Keratinocyte (primary cell): ENCODE data around the gene RNLS. TPM values are rescaled to one million over a fixed set of nuclear protein-coding genes. Genes with fewer than 3 reads are reported as not detected.

Experiments used
- DNase-seq: peaks from one replicate; pipeline ENCODE4 v3.0.0-alpha.2; 2011; ENCODE audit warnings: low read depth, missing footprints, low spot score
- FAIRE-seq: peaks from 2 replicates; lab custom pipeline; 2011; peaks lifted over from hg19 to GRCh38; lab: Jason Lieb, UNC
- H2AFZ ChIP-seq: 2 replicates; pipeline ENCODE4 v1.6.0; 2012; ENCODE audit warnings: low read length, control low read depth, inconsistent platforms; ENCODE audit not compliant: control insufficient read depth
- H3K27ac ChIP-seq: 2 replicates; pipeline ENCODE4 v1.5.1; 2011; ENCODE audit warnings: low read length; ENCODE audit not compliant: control insufficient read depth, insufficient read depth
- H3K27me3 ChIP-seq: 3 replicates; pipeline ENCODE4 v1.6.0; 2011; ENCODE audit warnings: low read length; ENCODE audit not compliant: control insufficient read depth, insufficient read depth; ENCODE audit errors: extremely low read depth
- H3K36me3 ChIP-seq, 2 experiments: 2 replicates in 1 of 2; 3 replicates in 1 of 2; pipeline ENCODE4 v1.5.1; 2011; ENCODE audit warnings: low read length in 2 of 2, mild to moderate bottlenecking in 1 of 2; ENCODE audit not compliant: control insufficient read depth in 2 of 2, insufficient read depth in 2 of 2; ENCODE audit errors: extremely low read depth in 1 of 2
- H3K4me1 ChIP-seq: 3 replicates; pipeline ENCODE4 v1.5.1; 2011; ENCODE audit warnings: low read length; ENCODE audit not compliant: control insufficient read depth, insufficient read depth; ENCODE audit errors: extremely low read depth
- H3K4me2 ChIP-seq: 3 replicates; pipeline ENCODE4 v1.6.0; 2011; ENCODE audit warnings: low read depth, low read length; ENCODE audit not compliant: control insufficient read depth, insufficient read depth; ENCODE audit errors: extremely low read depth
- H3K4me3 ChIP-seq, 3 experiments: fragments of 200-600 bp in 1 of 3; sonication (generic) in 1 of 3; 2 replicates in 2 of 3; 3 replicates in 1 of 3; pipeline ENCODE4 v1.5.1; 2011 to 2016; ENCODE audit warnings: low read length in 3 of 3, mild to moderate bottlenecking in 3 of 3, control low read depth in 2 of 3, inconsistent platforms in 1 of 3, low read depth in 1 of 3, mixed read lengths in 1 of 3, mixed run types in 1 of 3, moderate library complexity in 1 of 3; ENCODE audit not compliant: control insufficient read depth in 2 of 3, insufficient read depth in 2 of 3; ENCODE audit errors: extremely low read depth in 1 of 3
- H3K79me2 ChIP-seq: 2 replicates; pipeline ENCODE4 v1.6.0; 2012; ENCODE audit warnings: low read length; ENCODE audit not compliant: control insufficient read depth, insufficient read depth
- H3K9ac ChIP-seq: 3 replicates; pipeline ENCODE4 v1.6.0; 2011; ENCODE audit warnings: low read length; ENCODE audit not compliant: control insufficient read depth, insufficient read depth; ENCODE audit errors: extremely low read depth
- H3K9me1 ChIP-seq: 3 replicates; pipeline ENCODE4 v1.6.0; 2011; ENCODE audit warnings: low read length; ENCODE audit not compliant: control insufficient read depth, insufficient read depth; ENCODE audit errors: extremely low read depth
- H3K9me3 ChIP-seq: 2 replicates; pipeline ENCODE4 v1.5.1; 2012; ENCODE audit warnings: low read depth, low read length; ENCODE audit not compliant: control insufficient read depth
- H4K20me1 ChIP-seq: 3 replicates; pipeline ENCODE4 v1.6.0; 2011; ENCODE audit warnings: low read length; ENCODE audit not compliant: control insufficient read depth, insufficient read depth; ENCODE audit errors: extremely low read depth
- CTCF ChIP-seq, 3 experiments: IDR thresholded peaks in 1 of 3; conservative IDR thresholded peaks in 1 of 3; optimal IDR thresholded peaks in 1 of 3; 2 replicates in 2 of 3; 3 replicates in 1 of 3; pipeline versions ENCODE3 to v1.5.1; 2011; ENCODE audit warnings: low read length in 3 of 3, mild to moderate bottlenecking in 3 of 3, moderate library complexity in 2 of 3, control low read depth in 1 of 3, inconsistent platforms in 1 of 3; ENCODE audit not compliant: insufficient read depth in 2 of 3; ENCODE audit errors: extremely low read depth in 1 of 3
- EZH2 ChIP-seq: IDR thresholded peaks from one replicate; pipeline ENCODE4 v1.6.1; 2012; ENCODE audit warnings: inconsistent platforms, mild to moderate bottlenecking, low read length, moderate library complexity
- dilution Hi-C: fragments of 300-500 bp; cut with MboI; formaldehyde crosslinking; loops from one replicate; pipeline ENCODE4 v1.7.0; 2020; ENCODE audit warnings: low sequenced_read_pairs; ENCODE audit not compliant: extremely low pct_ligation_motif_present
- polyA plus RNA-seq, 5 experiments: library from polyadenylated mRNA; depleted of rRNA in 3 of 5; stranded (reverse) in 3 of 5; stranded (forward) in 1 of 5; unstranded in 1 of 5; fragments of >200 nt; gene quantifications; 1 replicate in 1 of 5; 2 replicates in 3 of 5; 3 replicates in 1 of 5; pipeline versions ENCODE4 v1.2.1 to v1.2.3, GENCODE V29; 2011 to 2012; ENCODE audit warnings: missing spikeins in 2 of 5, low read depth in 1 of 5, low replicate concordance in 1 of 5

Gene RNLS
- polyA plus RNA-seq, 1 donor (not counting 4 experiments of a cell fraction or from before 2014, with no cell fraction given) = 6.8 TPM

DNA sequence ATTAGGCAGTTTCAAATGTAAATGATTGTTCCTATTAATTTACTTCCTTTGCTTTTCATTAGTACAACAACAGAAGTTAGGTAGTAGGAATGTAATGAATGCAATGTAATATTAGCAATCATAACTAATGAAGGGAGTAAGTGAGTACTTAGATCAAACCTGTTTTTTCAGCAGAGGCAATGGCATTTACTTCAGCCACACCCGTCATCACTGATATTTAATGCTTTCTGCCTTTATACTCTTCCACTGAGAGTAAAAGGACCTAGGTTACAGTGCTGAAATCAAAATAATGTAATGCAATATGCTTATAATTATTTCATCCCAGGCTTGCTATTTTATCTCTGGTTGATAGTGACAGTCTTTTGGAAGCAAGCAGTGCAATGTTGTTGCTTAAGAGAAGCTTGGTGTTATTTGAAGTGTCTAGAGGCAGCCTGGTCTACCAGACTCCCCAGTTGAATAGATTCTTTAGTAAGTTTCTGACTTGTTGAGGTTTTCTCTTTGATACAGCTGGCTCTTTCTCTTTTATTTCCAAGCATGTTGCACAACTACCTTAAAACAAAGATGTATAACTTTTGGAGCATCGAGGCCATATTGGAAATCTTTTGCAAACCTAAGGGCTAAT, 149.4 kb downstream of the RNLS start:
- Histone ChIP-seq H3K79me2 (no peaks in the 10 kb centered on the region), H2AFZ (no peak overlapping the region), H3K9me3 (no peaks in the 10 kb centered on the region), H3K27me3 (no peaks in the 10 kb centered on the region), H3K4me2 (no peak overlapping the region), H3K9ac (no peak overlapping the region), H3K36me3 (no peaks in the 10 kb centered on the region), H3K27ac (no peak overlapping the region), H3K4me1 (peaks cover 2% of the 10 kb centered on the region), H4K20me1 (no peaks in the 10 kb centered on the region), H3K9me1 (no peaks in the 10 kb centered on the region), H3K4me3 (no peak overlapping the region)
- DNase-seq (no peak), FAIRE-seq (peak; percentile 46)
- TF ChIP-seq CTCF (optimal IDR thresholded peaks at IDR 0.05 in 1 of 3, IDR thresholded peaks at IDR 0.05 in 1 of 3, conservative IDR thresholded peaks at IDR 0.05 in 1 of 3; ENCODE audit: extremely low read depth in 1 of 3, insufficient read depth in 2 of 3, low read length in 3 of 3) (no peak), EZH2 (no peak)
- dilution Hi-C loops = no loop called here

DNA sequence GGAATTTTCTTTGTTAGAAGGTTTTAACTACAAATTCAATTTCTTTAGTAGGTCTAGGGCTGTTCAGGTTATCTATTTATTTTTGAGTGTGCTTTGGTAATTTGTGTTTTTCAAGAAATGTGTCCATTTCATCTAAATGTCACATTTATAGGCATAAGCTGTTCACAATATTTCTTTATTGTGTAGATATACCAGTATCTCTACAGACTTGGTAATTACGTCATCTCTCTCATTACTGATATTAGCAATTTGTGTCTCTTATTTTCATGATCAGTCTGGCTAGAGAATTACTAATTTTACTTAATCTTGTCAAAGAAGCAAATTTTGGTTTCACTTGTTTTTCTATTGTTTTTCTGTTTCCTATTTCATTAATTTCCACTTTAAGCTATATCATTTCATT, 152.0 kb downstream of the RNLS start:
- dilution Hi-C loops = no loop called here
- Histone ChIP-seq H2AFZ (no peak overlapping the region), H3K4me3 (no peak overlapping the region), H4K20me1 (no peaks in the 10 kb centered on the region), H3K9ac (no peak overlapping the region), H3K27me3 (no peaks in the 10 kb centered on the region), H3K27ac (no peak overlapping the region), H3K4me2 (no peak overlapping the region), H3K9me3 (no peaks in the 10 kb centered on the region), H3K79me2 (no peaks in the 10 kb centered on the region), H3K36me3 (no peaks in the 10 kb centered on the region), H3K4me1 (peaks cover 5% of the 10 kb centered on the region), H3K9me1 (no peaks in the 10 kb centered on the region)
- no peak for FAIRE-seq
- TF ChIP-seq EZH2 (no peak), CTCF (optimal IDR thresholded peaks at IDR 0.05 in 1 of 3, IDR thresholded peaks at IDR 0.05 in 1 of 3, conservative IDR thresholded peaks at IDR 0.05 in 1 of 3; ENCODE audit: extremely low read depth in 1 of 3, insufficient read depth in 2 of 3, low read length in 3 of 3) (no peak)
- DNase-seq = no peak
